Suprapubic skin (tissue), 4 donors: ENCODE measurements around the gene FAM78A.

Experiments used
- POLR2A ChIP-seq, 2 donors: fragments of 450-650 bp; IDR thresholded peaks; one replicate each; pipeline ENCODE4 v1.6.1; 2017; ENCODE audit warnings: antibody characterized with exemption in 2 of 2, mild to moderate bottlenecking in 2 of 2, moderate library complexity in 2 of 2
- POLR2AphosphoS5 ChIP-seq, 3 donors: sonication (generic); formaldehyde crosslinking; IDR thresholded peaks; one replicate each; pipeline ENCODE4 v1.6.1; 2017; ENCODE audit warnings: antibody characterized with exemption in 3 of 3
- TF ChIP-seq, protein P1 (sequence below), 2 donors: fragments of 200-600 bp in 1 of 2; fragments of 450-650 bp in 1 of 2; sonication (generic) in 1 of 2; IDR thresholded peaks; one replicate each; pipeline ENCODE4 v1.5.1; 2016 to 2019; ENCODE audit warnings: antibody characterized with exemption in 2 of 2, mild to moderate bottlenecking in 1 of 2, moderate library complexity in 1 of 2

DNA sequence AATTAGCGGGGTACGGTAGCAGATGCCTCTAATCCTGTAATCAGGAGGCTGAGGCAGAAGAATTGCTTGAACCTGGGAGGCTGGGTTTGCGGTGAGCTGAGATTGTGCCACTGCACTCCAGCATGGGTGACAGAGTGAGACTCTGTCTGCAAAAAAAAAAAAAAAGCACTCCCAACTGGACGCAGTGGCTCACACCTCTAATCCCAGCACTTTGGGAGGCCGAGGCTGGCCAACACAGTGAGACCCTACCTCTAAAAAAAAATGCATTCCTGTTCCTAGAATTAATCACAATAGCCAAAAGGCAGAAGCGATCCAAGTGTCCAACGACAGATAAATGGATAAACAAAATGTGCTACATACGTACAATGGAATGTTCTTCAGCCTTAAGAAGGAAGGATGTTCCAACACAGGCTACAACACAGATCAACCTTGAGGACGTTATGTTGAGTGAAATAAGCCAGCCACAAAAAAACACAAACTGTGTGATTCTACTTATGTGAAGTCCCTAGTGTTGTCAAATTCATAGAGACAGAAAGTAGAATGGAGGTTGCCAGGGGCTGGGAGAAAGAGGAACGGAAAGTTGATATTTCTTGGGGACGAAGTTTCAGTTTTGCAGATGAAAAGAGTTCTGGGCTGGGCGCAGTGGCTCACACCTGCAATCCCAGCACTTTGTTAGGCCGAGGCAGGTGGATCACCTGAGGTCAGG is 13.8 kb downstream of the FAM78A start:
- TF ChIP-seq, protein P1, sequence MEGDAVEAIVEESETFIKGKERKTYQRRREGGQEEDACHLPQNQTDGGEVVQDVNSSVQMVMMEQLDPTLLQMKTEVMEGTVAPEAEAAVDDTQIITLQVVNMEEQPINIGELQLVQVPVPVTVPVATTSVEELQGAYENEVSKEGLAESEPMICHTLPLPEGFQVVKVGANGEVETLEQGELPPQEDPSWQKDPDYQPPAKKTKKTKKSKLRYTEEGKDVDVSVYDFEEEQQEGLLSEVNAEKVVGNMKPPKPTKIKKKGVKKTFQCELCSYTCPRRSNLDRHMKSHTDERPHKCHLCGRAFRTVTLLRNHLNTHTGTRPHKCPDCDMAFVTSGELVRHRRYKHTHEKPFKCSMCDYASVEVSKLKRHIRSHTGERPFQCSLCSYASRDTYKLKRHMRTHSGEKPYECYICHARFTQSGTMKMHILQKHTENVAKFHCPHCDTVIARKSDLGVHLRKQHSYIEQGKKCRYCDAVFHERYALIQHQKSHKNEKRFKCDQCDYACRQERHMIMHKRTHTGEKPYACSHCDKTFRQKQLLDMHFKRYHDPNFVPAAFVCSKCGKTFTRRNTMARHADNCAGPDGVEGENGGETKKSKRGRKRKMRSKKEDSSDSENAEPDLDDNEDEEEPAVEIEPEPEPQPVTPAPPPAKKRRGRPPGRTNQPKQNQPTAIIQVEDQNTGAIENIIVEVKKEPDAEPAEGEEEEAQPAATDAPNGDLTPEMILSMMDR (IDR thresholded peaks at IDR 0.05) = no peak
- TF ChIP-seq POLR2A (IDR thresholded peaks at IDR 0.05) = no peak
- TF ChIP-seq POLR2AphosphoS5 (IDR thresholded peaks at IDR 0.05) = no peak
